H9 (cell line): ENCODE data around the gene CFHR2. TPM values are rescaled to one million over a fixed set of nuclear protein-coding genes. Genes with fewer than 3 reads are reported as not detected.
A peak's percentile ranks its signal among the peaks of the same experiment; 100 is the strongest.

ENCODE experiments used
- DNase-seq: peaks from one replicate; pipeline ENCODE4 v3.0.0-alpha.2; 2017
- H2AFZ ChIP-seq: one replicate; pipeline ENCODE4 v1.6.1; 2013; ENCODE audit warnings: mild to moderate bottlenecking, low read length, control low read depth, moderate library complexity
- H2AK5ac ChIP-seq: 2 replicates; pipeline ENCODE4 v1.6.1; 2013; ENCODE audit warnings: low read length, control low read depth, mixed read lengths; ENCODE audit not compliant: insufficient read length
- H2BK120ac ChIP-seq: one replicate; pipeline ENCODE4 v1.6.1; 2013; ENCODE audit warnings: low read depth, mild to moderate bottlenecking, low read length, control low read depth, inconsistent platforms; ENCODE audit not compliant: poor library complexity, severe bottlenecking
- H2BK12ac ChIP-seq: 2 replicates; pipeline ENCODE4 v1.6.1; 2013; ENCODE audit warnings: low read length, control low read depth, mixed read lengths, low read depth; ENCODE audit not compliant: insufficient read length
- H2BK15ac ChIP-seq: 2 replicates; pipeline ENCODE4 v1.6.1; 2013; ENCODE audit warnings: low read depth, low read length, control low read depth
- H2BK20ac ChIP-seq: one replicate; pipeline ENCODE4 v1.6.1; 2013; ENCODE audit warnings: low read depth, mild to moderate bottlenecking, low read length, control low read depth, inconsistent platforms; ENCODE audit not compliant: poor library complexity, severe bottlenecking
- H2BK5ac ChIP-seq: 2 replicates; pipeline ENCODE4 v1.6.1; 2013; ENCODE audit warnings: low read length, control low read depth, mixed read lengths; ENCODE audit not compliant: insufficient read length
- H3K14ac ChIP-seq: 2 replicates; pipeline ENCODE4 v1.6.1; 2013; ENCODE audit warnings: low read length, control low read depth; ENCODE audit not compliant: insufficient read depth
- H3K18ac ChIP-seq: 2 replicates; pipeline ENCODE4 v1.6.1; 2013; ENCODE audit warnings: low read depth, mild to moderate bottlenecking, mixed read lengths, low read length, control low read depth; ENCODE audit not compliant: insufficient read length
- H3K23ac ChIP-seq: 2 replicates; pipeline ENCODE4 v1.6.1; 2013; ENCODE audit warnings: low read length, control low read depth, mixed read lengths, low read depth; ENCODE audit not compliant: insufficient read length
- H3K23me2 ChIP-seq: 2 replicates; pipeline ENCODE4 v1.6.1; 2013; ENCODE audit warnings: low read depth, mild to moderate bottlenecking, mixed read lengths, low read length, control low read depth; ENCODE audit not compliant: insufficient read length, poor library complexity, severe bottlenecking
- H3K27ac ChIP-seq: 2 replicates; pipeline ENCODE4 v1.5.1; 2013; ENCODE audit warnings: low read length, control low read depth, mixed read lengths, low read depth; ENCODE audit not compliant: insufficient read length
- H3K27me3 ChIP-seq: 2 replicates; pipeline ENCODE4 v1.6.1; 2013; ENCODE audit warnings: low read length, control low read depth, inconsistent platforms; ENCODE audit not compliant: insufficient read depth
- H3K4ac ChIP-seq: 2 replicates; pipeline ENCODE4 v1.6.1; 2013; ENCODE audit warnings: low read depth, mild to moderate bottlenecking, control low read depth, inconsistent platforms, low read length, moderate library complexity
- H3K4me1 ChIP-seq: 2 replicates; pipeline ENCODE4 v1.6.1; 2013; ENCODE audit warnings: low read length, control low read depth, inconsistent platforms; ENCODE audit not compliant: insufficient read depth
- H3K4me2 ChIP-seq: 2 replicates; pipeline ENCODE4 v1.6.1; 2013; ENCODE audit warnings: low read length, control low read depth, mixed read lengths; ENCODE audit not compliant: insufficient read length, insufficient read depth
- H3K56ac ChIP-seq: 2 replicates; pipeline ENCODE4 v1.6.1; 2013; ENCODE audit warnings: low read depth, mild to moderate bottlenecking, mixed read lengths, low read length, control low read depth; ENCODE audit not compliant: insufficient read length
- H3K79me1 ChIP-seq: 2 replicates; pipeline ENCODE4 v1.6.1; 2013; ENCODE audit warnings: low read depth, mild to moderate bottlenecking, moderate library complexity, low read length, control low read depth, inconsistent platforms; ENCODE audit not compliant: insufficient read depth, poor library complexity, severe bottlenecking
- H3K79me2 ChIP-seq: 2 replicates; pipeline ENCODE4 v1.6.1; 2013; ENCODE audit warnings: low read length, control low read depth, inconsistent platforms; ENCODE audit not compliant: insufficient read depth
- H3K9ac ChIP-seq: 2 replicates; pipeline ENCODE4 v1.6.1; 2013; ENCODE audit warnings: low read length, control low read depth, mixed read lengths; ENCODE audit not compliant: insufficient read length; ENCODE audit errors: extremely low read depth
- H3K9me3 ChIP-seq: one replicate; pipeline ENCODE4 v1.6.1; 2013; ENCODE audit warnings: low read depth, low read length, inconsistent platforms; ENCODE audit not compliant: control insufficient read depth
- H3T11ph ChIP-seq: one replicate; pipeline ENCODE4 v1.6.1; 2013; ENCODE audit warnings: mild to moderate bottlenecking, low read length, control low read depth, inconsistent platforms
- H4K20me1 ChIP-seq: one replicate; pipeline ENCODE4 v1.6.1; 2013; ENCODE audit not compliant: control insufficient read depth, insufficient read length, insufficient read depth
- H4K5ac ChIP-seq: 2 replicates; pipeline ENCODE4 v1.6.1; 2013; ENCODE audit warnings: low read depth, mild to moderate bottlenecking, mixed read lengths, low read length, control low read depth; ENCODE audit not compliant: insufficient read length
- H4K8ac ChIP-seq: replicated peaks from 2 replicates; pipeline ENCODE4 v1.6.1; 2013; ENCODE audit warnings: low read length, control low read depth, mixed read lengths, low read depth; ENCODE audit not compliant: insufficient read length
- H4K91ac ChIP-seq: 2 replicates; pipeline ENCODE4 v1.6.1; 2013; ENCODE audit warnings: low read depth, mild to moderate bottlenecking, moderate library complexity, mixed read lengths, low read length, control low read depth; ENCODE audit not compliant: insufficient read length
- H3K27ac Mint-ChIP-seq, 3 experiments: 2 replicates in 2 of 3; 3 replicates in 1 of 3; pipeline ENCODE4 v1.8.0; 2020 to 2021; ENCODE audit warnings: mixed read lengths in 3 of 3, mild to moderate bottlenecking in 1 of 3, moderate library complexity in 1 of 3
- H3K27me3 Mint-ChIP-seq: 2 replicates; pipeline ENCODE4 v1.8.0; 2021; ENCODE audit warnings: low read depth, mild to moderate bottlenecking, moderate library complexity, mixed read lengths
- H3K36me3 Mint-ChIP-seq, 3 experiments: 2 replicates in 2 of 3; 3 replicates in 1 of 3; pipeline ENCODE4 v1.8.0; 2020 to 2021; ENCODE audit warnings: low read depth in 3 of 3, mixed read lengths in 3 of 3; ENCODE audit not compliant: insufficient read depth in 1 of 3
- H3K4me1 Mint-ChIP-seq, 2 experiments: 2 replicates each; pipeline ENCODE4 v1.8.0; 2020; ENCODE audit warnings: mixed read lengths in 2 of 2
- H3K4me3 Mint-ChIP-seq, 2 experiments: 2 replicates in 1 of 2; 3 replicates in 1 of 2; pipeline ENCODE4 v1.8.0; 2020 to 2021; ENCODE audit warnings: mild to moderate bottlenecking in 2 of 2, mixed read lengths in 2 of 2, moderate library complexity in 1 of 2
- H3K9me3 Mint-ChIP-seq, 2 experiments: 2 replicates in 1 of 2; 3 replicates in 1 of 2; pipeline ENCODE4 v1.8.0; 2020; ENCODE audit warnings: mild to moderate bottlenecking in 2 of 2, mixed read lengths in 2 of 2, moderate library complexity in 1 of 2
- WGBS: extraction: QIAGEN DNeasy Blood & Tissue Kit; methylation state at CpG from one replicate; pipeline ENCODE4 v1.1.7; 2013; ENCODE audit warnings: missing lambda C conversion rate, low lambda C conversion rate, mixed read lengths; ENCODE audit not compliant: insufficient read length; ENCODE audit errors: extremely low coverage; 5-methylcytosine and 5-hydroxymethylcytosine counted together
- total RNA-seq: library from RNA; stranded (reverse); gene quantifications from 2 replicates; pipeline ENCODE4 v1.2.1, GENCODE V29; 2021
- TF ChIP-seq, protein P1 (sequence below): fragments of 200-600 bp; sonication (generic); conservative IDR thresholded peaks from 3 replicates; pipeline ENCODE4 v1.8.0; 2021; ENCODE audit warnings: antibody characterized with exemption, mild to moderate bottlenecking

The CFHR2 gene
- total RNA-seq, 1 experiment from 2014 or later = not detected

DNA sequence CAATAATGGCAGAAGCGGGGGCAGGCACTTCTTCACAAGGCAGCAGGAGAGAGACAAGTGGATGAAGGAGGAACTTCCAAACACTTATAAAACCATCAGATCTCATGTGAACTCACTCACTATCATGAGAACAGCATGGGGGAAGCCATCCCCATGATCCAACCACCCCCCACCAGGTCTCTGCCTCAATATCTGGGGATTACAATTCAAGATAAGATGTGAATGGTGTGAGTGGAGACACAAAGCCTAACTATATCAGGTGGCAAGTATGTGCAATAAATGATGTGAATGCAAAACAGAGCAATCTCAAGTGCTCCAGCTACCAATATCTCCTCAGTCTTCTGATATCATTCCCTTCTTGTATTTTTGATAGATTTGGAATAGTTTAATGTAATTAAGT, 12.4 kb downstream of the CFHR2 start:
- Histone ChIP-seq H3K23me2 (no peaks in the 10 kb centered on the region), H4K8ac (no peak overlapping the region), H3T11ph (no peak overlapping the region), H2AK5ac (no peak overlapping the region), H3K14ac (no peak overlapping the region), H3K79me1 (no peaks in the 10 kb centered on the region), H4K20me1 (no peaks in the 10 kb centered on the region), H3K4me1 (no peaks in the 10 kb centered on the region), H3K9me3 (no peaks in the 10 kb centered on the region), H3K27ac (no peak overlapping the region), H4K5ac (no peak overlapping the region), H2BK12ac (no peak overlapping the region), H2BK120ac (no peak overlapping the region), H3K9ac (no peak overlapping the region), H3K4me2 (no peak overlapping the region), H3K27me3 (no peaks in the 10 kb centered on the region), H4K91ac (no peak overlapping the region), H3K4ac (no peak overlapping the region), H3K56ac (no peak overlapping the region), H3K23ac (no peak overlapping the region), H2BK15ac (no peak overlapping the region), H2AFZ (no peak overlapping the region), H3K18ac (no peak overlapping the region), H2BK20ac (no peak overlapping the region), H2BK5ac (no peak overlapping the region), H3K79me2 (no peaks in the 10 kb centered on the region)
- Mint-ChIP-seq H3K4me3 (no peak overlapping the region), H3K27ac (peak overlapping the region in 1 of 3 experiments; percentile 44; a peak in 1 of 7 replicates), H3K36me3 (no peaks in the 10 kb centered on the region), H3K9me3 (no peaks in the 10 kb centered on the region; a peak in 1 of 5 replicates), H3K27me3 (no peaks in the 10 kb centered on the region), H3K4me1 (no peaks in the 10 kb centered on the region; a peak in 2 of 4 replicates)
- WGBS = no CpG with 5 or more reads among the region's 1 CpG
- no peak for DNase-seq
- TF ChIP-seq, protein P1, sequence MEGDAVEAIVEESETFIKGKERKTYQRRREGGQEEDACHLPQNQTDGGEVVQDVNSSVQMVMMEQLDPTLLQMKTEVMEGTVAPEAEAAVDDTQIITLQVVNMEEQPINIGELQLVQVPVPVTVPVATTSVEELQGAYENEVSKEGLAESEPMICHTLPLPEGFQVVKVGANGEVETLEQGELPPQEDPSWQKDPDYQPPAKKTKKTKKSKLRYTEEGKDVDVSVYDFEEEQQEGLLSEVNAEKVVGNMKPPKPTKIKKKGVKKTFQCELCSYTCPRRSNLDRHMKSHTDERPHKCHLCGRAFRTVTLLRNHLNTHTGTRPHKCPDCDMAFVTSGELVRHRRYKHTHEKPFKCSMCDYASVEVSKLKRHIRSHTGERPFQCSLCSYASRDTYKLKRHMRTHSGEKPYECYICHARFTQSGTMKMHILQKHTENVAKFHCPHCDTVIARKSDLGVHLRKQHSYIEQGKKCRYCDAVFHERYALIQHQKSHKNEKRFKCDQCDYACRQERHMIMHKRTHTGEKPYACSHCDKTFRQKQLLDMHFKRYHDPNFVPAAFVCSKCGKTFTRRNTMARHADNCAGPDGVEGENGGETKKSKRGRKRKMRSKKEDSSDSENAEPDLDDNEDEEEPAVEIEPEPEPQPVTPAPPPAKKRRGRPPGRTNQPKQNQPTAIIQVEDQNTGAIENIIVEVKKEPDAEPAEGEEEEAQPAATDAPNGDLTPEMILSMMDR = no peak
